K562 (cell line): ENCODE data around the gene UGT1A10. TPM values are rescaled to one million over a fixed set of nuclear protein-coding genes. Genes with fewer than 3 reads are reported as not detected.

Experiments used
- CEBPB ChIP-seq: fragments of 450-650 bp; IDR thresholded peaks from 2 replicates; pipeline ENCODE4 v1.6.1; 2016; ENCODE audit warnings: missing genetic modification characterization, missing compliant biosample characterization
- E2F8 ChIP-seq: fragments of 450-650 bp; IDR thresholded peaks from 2 replicates; pipeline ENCODE4 v1.7.1; 2018; ENCODE audit warnings: mild to moderate bottlenecking, low read depth; ENCODE audit not compliant: partially characterized antibody
- HCFC1 ChIP-seq: IDR thresholded peaks from 2 replicates; pipeline ENCODE4 v1.6.1; 2012; ENCODE audit warnings: low read depth, low read length, improper control_type of control experiment
- HNRNPK ChIP-seq: fragments of 200-400 bp; formaldehyde crosslinking; IDR thresholded peaks from one replicate; pipeline ENCODE4 v1.6.1; 2018; ENCODE audit warnings: mild to moderate bottlenecking, low read depth, low read length; ENCODE audit not compliant: poor library complexity, severe bottlenecking
- polyA plus RNA-seq, 8 experiments: library from polyadenylated mRNA; depleted of rRNA in 4 of 8; stranded (reverse) in 5 of 8; unstranded in 3 of 8; fragments of >200 nt; fragmentation: Nextera tagmentation in 2 of 8; fragmentation: Illumina TruSeq in 1 of 8; extraction: Ambion mirVana in 2 of 8; extraction: Trizol in 1 of 8; gene quantifications; 2 replicates each; pipeline versions ENCODE4 v1.2.1 to v1.2.3, GENCODE V29; 2011 to 2014; ENCODE audit warnings: inconsistent platforms in 1 of 8, missing spikeins in 1 of 8
- total RNA-seq, 7 experiments: library from RNA; depleted of rRNA in 6 of 7; stranded (reverse); fragments of >200 nt in 6 of 7; fragmentation: Illumina TruSeq in 2 of 7; extraction: Trizol in 2 of 7; gene quantifications; 2 replicates each; pipeline versions ENCODE4 v1.2.1 to v1.2.3, GENCODE V29; 2011 to 2021; ENCODE audit warnings: low replicate concordance in 1 of 7
- TF ChIP-seq, protein P1 (sequence below): fragments of 250-450 bp; sonication (Bioruptor Pico); IDR thresholded peaks from 2 replicates; pipeline ENCODE4 v1.8.0; 2022; ENCODE audit warnings: moderate library complexity, mild to moderate bottlenecking, inconsistent platforms
- TF ChIP-seq, protein P2 (sequence below): sonication (generic); formaldehyde crosslinking; IDR thresholded peaks from 2 replicates; pipeline ENCODE4 v1.8.0; 2023; ENCODE audit warnings: mild to moderate bottlenecking, missing genetic modification reagents

Gene UGT1A10
- total and polyA plus RNA-seq, 9 of the 15 experiments (the other 6 are each of a cell fraction or from before 2014, with no cell fraction given), result not detected

- TF ChIP-seq HNRNPK (no peak), E2F8 (no peak), CEBPB (tag) (no peak), HCFC1 (no peak)
- TF ChIP-seq, protein P1, sequence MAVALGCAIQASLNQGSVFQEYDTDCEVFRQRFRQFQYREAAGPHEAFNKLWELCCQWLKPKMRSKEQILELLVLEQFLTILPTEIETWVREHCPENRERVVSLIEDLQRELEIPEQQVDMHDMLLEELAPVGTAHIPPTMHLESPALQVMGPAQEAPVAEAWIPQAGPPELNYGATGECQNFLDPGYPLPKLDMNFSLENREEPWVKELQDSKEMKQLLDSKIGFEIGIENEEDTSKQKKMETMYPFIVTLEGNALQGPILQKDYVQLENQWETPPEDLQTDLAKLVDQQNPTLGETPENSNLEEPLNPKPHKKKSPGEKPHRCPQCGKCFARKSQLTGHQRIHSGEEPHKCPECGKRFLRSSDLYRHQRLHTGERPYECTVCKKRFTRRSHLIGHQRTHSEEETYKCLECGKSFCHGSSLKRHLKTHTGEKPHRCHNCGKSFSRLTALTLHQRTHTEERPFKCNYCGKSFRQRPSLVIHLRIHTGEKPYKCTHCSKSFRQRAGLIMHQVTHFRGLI (CRISPR knock-in tag), result no peak
- TF ChIP-seq, protein P2, sequence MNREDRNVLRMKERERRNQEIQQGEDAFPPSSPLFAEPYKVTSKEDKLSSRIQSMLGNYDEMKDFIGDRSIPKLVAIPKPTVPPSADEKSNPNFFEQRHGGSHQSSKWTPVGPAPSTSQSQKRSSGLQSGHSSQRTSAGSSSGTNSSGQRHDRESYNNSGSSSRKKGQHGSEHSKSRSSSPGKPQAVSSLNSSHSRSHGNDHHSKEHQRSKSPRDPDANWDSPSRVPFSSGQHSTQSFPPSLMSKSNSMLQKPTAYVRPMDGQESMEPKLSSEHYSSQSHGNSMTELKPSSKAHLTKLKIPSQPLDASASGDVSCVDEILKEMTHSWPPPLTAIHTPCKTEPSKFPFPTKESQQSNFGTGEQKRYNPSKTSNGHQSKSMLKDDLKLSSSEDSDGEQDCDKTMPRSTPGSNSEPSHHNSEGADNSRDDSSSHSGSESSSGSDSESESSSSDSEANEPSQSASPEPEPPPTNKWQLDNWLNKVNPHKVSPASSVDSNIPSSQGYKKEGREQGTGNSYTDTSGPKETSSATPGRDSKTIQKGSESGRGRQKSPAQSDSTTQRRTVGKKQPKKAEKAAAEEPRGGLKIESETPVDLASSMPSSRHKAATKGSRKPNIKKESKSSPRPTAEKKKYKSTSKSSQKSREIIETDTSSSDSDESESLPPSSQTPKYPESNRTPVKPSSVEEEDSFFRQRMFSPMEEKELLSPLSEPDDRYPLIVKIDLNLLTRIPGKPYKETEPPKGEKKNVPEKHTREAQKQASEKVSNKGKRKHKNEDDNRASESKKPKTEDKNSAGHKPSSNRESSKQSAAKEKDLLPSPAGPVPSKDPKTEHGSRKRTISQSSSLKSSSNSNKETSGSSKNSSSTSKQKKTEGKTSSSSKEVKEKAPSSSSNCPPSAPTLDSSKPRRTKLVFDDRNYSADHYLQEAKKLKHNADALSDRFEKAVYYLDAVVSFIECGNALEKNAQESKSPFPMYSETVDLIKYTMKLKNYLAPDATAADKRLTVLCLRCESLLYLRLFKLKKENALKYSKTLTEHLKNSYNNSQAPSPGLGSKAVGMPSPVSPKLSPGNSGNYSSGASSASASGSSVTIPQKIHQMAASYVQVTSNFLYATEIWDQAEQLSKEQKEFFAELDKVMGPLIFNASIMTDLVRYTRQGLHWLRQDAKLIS, result no peak
- TF ChIP-seq, all 486 proteins: peak for 0
Measured at GRCh38 chr2:233643128-233643527, 6.9 kb downstream of the UGT1A10 start (continued).
